Uterus (tissue), 2 donors: ENCODE results near the gene PTCH2.

Source experiments
- CTCF ChIP-seq, 4 experiments: fragments of 200-600 bp in 2 of 4; fragments of 450-650 bp in 2 of 4; sonication (generic) in 2 of 4; IDR thresholded peaks; one replicate each; pipeline ENCODE4 v1.5.1; 2016 to 2019; ENCODE audit warnings: antibody characterized with exemption in 4 of 4, mild to moderate bottlenecking in 2 of 4, moderate library complexity in 1 of 4
- POLR2A ChIP-seq, 2 donors: fragments of 450-650 bp; IDR thresholded peaks; one replicate each; pipeline ENCODE4 v1.6.1; 2016; ENCODE audit warnings: antibody characterized with exemption in 2 of 2, mild to moderate bottlenecking in 1 of 2, moderate library complexity in 1 of 2

GRCh38 chr1:44807364-44808062 is 35.5 kb downstream of the PTCH2 start:
- TF ChIP-seq CTCF (IDR thresholded peaks at IDR 0.05) (no peak), POLR2A (IDR thresholded peaks at IDR 0.05) (peak; percentile 11 to 62)
